Measurements from ENCODE around the gene MEOX2.

- TF ChIP-seq CTCF (IDR thresholded peaks at IDR 0.05) = no peak
- TF ChIP-seq POLR2A (IDR thresholded peaks at IDR 0.05) = no peak
Measured at GRCh38 chr7:15684111-15684800, 2.2 kb downstream of the MEOX2 start.

Measured in right lobe of liver (tissue), 4 donors.